Thyroid gland (tissue), 4 donors: ENCODE results near the gene ARL4D. TPM values are rescaled to one million over a fixed set of nuclear protein-coding genes. Genes with fewer than 3 reads are reported as not detected.
A peak's percentile ranks its signal among the peaks of the same experiment; 100 is the strongest.

Source experiments
- DNase-seq, 2 donors: peaks; one replicate each; pipeline ENCODE4 v3.0.0-alpha.2; 2019
- H3K27ac ChIP-seq, 3 donors: fragments of 200-600 bp; sonication (generic); 1 replicate in 2 of 3; 2 replicates in 1 of 3; pipeline ENCODE4 v1.5.1; 2016 to 2019; ENCODE audit warnings: mild to moderate bottlenecking in 1 of 3, moderate library complexity in 1 of 3
- H3K27me3 ChIP-seq: fragments of 200-600 bp; sonication (generic); one replicate; pipeline ENCODE4 v1.5.1; 2019
- H3K36me3 ChIP-seq, 2 donors: fragments of 200-600 bp; sonication (generic); one replicate each; pipeline ENCODE4 v1.5.1; 2016 to 2019
- H3K4me1 ChIP-seq, 2 donors: fragments of 200-600 bp; sonication (generic); one replicate each; pipeline ENCODE4 v1.5.1; 2017 to 2019
- H3K4me3 ChIP-seq, 3 donors: fragments of 200-600 bp; sonication (generic); replicated peaks in 1 of 3; 1 replicate in 2 of 3; 2 replicates in 1 of 3; pipeline ENCODE4 v1.5.1; 2016; ENCODE audit warnings: mild to moderate bottlenecking in 1 of 3
- H3K9me3 ChIP-seq: fragments of 200-600 bp; sonication (generic); one replicate; pipeline ENCODE4 v1.5.1; 2017
- CTCF ChIP-seq, 6 experiments: fragments of 200-600 bp in 3 of 6; fragments of 450-650 bp in 3 of 6; sonication (generic) in 3 of 6; IDR thresholded peaks; one replicate each; pipeline ENCODE4 v1.5.1; 2016 to 2019; ENCODE audit warnings: antibody characterized with exemption in 6 of 6, mild to moderate bottlenecking in 2 of 6, inconsistent platforms in 1 of 6, moderate library complexity in 1 of 6
- POLR2A ChIP-seq, 2 donors: fragments of 450-650 bp; IDR thresholded peaks; one replicate each; pipeline ENCODE4 v1.6.1; 2017; ENCODE audit warnings: antibody characterized with exemption in 2 of 2, mild to moderate bottlenecking in 2 of 2, moderate library complexity in 1 of 2
- whole genome bisulfite sequencing, 2 donors: methylation state at CpG; one replicate each; pipeline ENCODE4 v1.1.5; 2017; 5-methylcytosine and 5-hydroxymethylcytosine counted together
- intact Hi-C: fragments of 100-400 bp; cut with DNase I; formaldehyde crosslinking; loops from one replicate; pipeline ENCODE4 v1.15.1; 2023
- total RNA-seq, 4 donors: library from RNA; depleted of rRNA; stranded (reverse); fragments of >200 nt; gene quantifications; one replicate each; pipeline ENCODE4 v1.2.3, GENCODE V29; 2016

The ARL4D gene
- total RNA-seq, 4 donors from 2014 or later, result 32.8 to 57.4 (median 48.9) TPM

- H3K27ac ChIP-seq, result peak overlapping the region; percentile 21 to 70 (median 68)
- no peaks in the 10 kb centered on the region for H3K36me3 ChIP-seq
- WGBS, 2 donors, result 43% methylated on average over 3 of the region's 3 CpGs
- DNase-seq, result peak; percentile 90 to 91
- intact Hi-C loops, result no loop called here
- H3K9me3 ChIP-seq, result no peaks in the 10 kb centered on the region
- H3K27me3 ChIP-seq, result no peaks in the 10 kb centered on the region
- H3K4me1 ChIP-seq, result peaks cover 0 to 14% of the 10 kb centered on the region in 2 donors
- no peak overlapping the region for H3K4me3 ChIP-seq
- TF ChIP-seq POLR2A (IDR thresholded peaks at IDR 0.05), result no peak
- TF ChIP-seq CTCF (IDR thresholded peaks at IDR 0.05), result no peak
Measured at GRCh38 chr17:43381204-43381603, 17.6 kb upstream of the ARL4D start.

DNA sequence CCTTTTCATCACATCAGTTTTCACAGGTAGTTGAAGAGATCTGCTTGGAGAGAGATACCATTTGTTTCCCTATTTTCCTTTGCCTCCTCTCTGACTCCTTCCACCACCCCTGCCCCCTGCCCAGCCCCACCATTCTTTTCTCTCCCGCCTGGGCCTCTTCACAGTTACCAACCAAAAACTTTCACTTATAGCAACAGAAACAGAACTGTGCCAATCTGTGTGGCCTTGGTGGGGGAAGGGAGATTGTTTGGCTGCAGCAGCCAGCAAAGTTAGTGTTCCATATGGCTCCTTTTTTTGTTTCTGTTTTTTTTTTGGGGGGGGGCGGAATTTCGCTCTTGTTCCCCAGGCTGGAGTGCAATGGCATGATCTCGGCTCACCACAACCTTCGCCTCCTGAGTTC, 17.2 kb upstream of the ARL4D start:
- no peaks in the 10 kb centered on the region for H3K27me3 ChIP-seq
- intact Hi-C loops, result no loop called here
- H3K4me1 ChIP-seq, result peaks cover 0 to 14% of the 10 kb centered on the region in 2 donors
- no peaks in the 10 kb centered on the region for H3K9me3 ChIP-seq
- H3K36me3 ChIP-seq, result no peaks in the 10 kb centered on the region
- no peak overlapping the region for H3K4me3 ChIP-seq
- 60 to 78% methylated on average over 5 of the region's 5 CpGs for WGBS, 2 donors
- TF ChIP-seq POLR2A (IDR thresholded peaks at IDR 0.05) (no peak), CTCF (IDR thresholded peaks at IDR 0.05) (no peak)
- DNase-seq, result peak; percentile 43 to 50
- H3K27ac ChIP-seq, result peak overlapping the region; percentile 45 to 70 (median 50)

DNA sequence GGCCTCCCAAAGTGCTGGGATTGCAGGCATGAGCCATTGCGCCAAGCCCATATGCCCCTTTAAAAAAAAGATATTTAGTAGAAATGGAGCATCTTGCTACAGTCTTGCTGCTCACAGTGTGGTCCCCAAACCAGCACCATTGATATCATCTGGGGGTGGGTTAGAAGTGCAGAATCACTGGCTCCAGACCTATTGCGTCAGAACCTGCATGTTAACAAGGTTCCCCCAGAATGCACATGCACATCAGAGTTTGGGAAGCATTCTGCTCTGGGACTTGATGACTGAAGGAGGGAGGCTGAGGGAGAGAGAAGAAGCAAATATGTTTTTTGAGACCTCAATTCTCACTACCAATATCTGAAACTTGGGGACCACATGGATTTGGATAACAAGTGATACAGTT, 16.0 kb upstream of the ARL4D start:
- TF ChIP-seq CTCF (IDR thresholded peaks at IDR 0.05) (no peak), POLR2A (IDR thresholded peaks at IDR 0.05) (no peak)
- Histone ChIP-seq H3K4me1 (peaks cover 1 to 17% of the 10 kb centered on the region in 2 donors), H3K4me3 (no peak overlapping the region), H3K9me3 (no peaks in the 10 kb centered on the region), H3K36me3 (no peaks in the 10 kb centered on the region), H3K27ac (no peak overlapping the region), H3K27me3 (no peaks in the 10 kb centered on the region)
- no peak for DNase-seq
- 93 to 96% methylated on average over 2 of the region's 2 CpGs for WGBS, 2 donors
- intact Hi-C loops, result no loop called here

DNA sequence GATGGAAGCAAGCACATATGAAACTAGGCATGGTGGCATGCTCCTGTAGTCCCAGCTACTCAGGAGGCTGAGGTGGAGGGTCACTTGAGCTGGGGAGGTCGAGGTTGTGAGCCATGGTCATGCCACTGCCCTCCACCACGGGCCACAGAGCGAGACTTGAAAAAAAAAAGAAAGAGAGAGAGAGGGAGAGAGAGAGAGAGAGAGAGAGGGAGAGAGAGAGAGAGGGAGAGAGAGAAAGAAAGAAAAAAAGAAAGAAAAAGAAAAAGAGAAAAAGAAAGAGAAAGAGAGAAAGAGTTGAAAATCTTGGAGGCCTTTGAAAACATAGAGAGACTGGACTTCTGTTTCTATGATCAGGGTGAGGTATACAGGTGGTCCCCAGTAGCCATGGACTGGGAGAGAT, 15.4 kb upstream of the ARL4D start:
- no peak for TF ChIP-seq CTCF (IDR thresholded peaks at IDR 0.05)
- TF ChIP-seq POLR2A (IDR thresholded peaks at IDR 0.05), result no peak
- Histone ChIP-seq H3K27ac (no peak overlapping the region), H3K9me3 (no peaks in the 10 kb centered on the region), H3K36me3 (no peaks in the 10 kb centered on the region), H3K4me3 (no peak overlapping the region), H3K27me3 (no peaks in the 10 kb centered on the region), H3K4me1 (peaks cover 3 to 19% of the 10 kb centered on the region in 2 donors)
- intact Hi-C loops, result no loop called here
- 75 to 79% methylated on average over 3 of the region's 3 CpGs for WGBS, 2 donors
- DNase-seq, result no peak

DNA sequence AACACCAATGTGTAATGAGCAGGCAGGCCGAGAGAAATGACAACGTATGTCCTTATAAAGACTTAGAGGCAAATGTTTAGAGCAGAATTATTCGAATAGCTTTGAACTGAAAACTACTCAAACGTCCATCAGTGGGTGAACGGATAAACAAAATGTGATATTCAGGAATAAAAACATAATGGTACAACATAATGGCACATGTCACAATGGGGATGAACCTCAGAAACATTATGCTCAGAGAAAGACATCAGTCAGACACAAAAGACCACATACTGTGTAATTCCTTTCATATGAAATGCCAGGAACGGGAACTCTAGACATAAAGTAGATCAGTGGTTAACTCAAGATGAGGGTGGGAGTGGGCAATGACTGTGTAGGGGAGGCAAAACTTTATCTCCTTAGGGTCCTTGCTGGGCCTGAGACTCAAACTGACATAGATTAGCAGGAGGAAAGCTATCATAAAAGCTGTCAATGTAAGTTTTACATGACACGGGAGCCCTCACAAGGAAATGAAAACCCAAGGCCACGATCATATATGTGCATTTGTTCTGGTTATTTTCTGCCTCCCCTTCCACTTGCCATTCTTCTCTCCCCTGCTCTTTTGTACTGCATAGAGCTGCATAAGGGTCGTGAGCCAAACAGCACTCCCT, 14.8 kb upstream of the ARL4D start:
- no peak for DNase-seq
- H3K4me3 ChIP-seq, result no peak overlapping the region
- WGBS, 2 donors, result 79% methylated on average over 9 of the region's 9 CpGs
- peaks cover 3 to 19% of the 10 kb centered on the region in 2 donors for H3K4me1 ChIP-seq
- TF ChIP-seq POLR2A (IDR thresholded peaks at IDR 0.05), result no peak
- no peak for TF ChIP-seq CTCF (IDR thresholded peaks at IDR 0.05)
- no peaks in the 10 kb centered on the region for H3K36me3 ChIP-seq
- no peak overlapping the region for H3K27ac ChIP-seq
- no peaks in the 10 kb centered on the region for H3K9me3 ChIP-seq
- intact Hi-C loops, result no loop called here
- H3K27me3 ChIP-seq, result no peaks in the 10 kb centered on the region
